ENCODE data around the gene KRTAP5-2. TPM values are rescaled to one million over a fixed set of nuclear protein-coding genes. Genes with fewer than 3 reads are reported as not detected.
"Not testable (repeated sequence)": the region's sequence is repeated elsewhere in the genome, so short reads cannot be mapped to it uniquely, and the experiment has no call there.

KRTAP5-2 gene
- under 1 TPM in 1 of 12 donors, not detected in 11; 0.23 TPM for polyA plus RNA-seq (ENCODE audit: insufficient read length in 12 of 12)
- long read RNA-seq, donor 1, partial matches to known transcripts, result 0 of 1 reads
- long read RNA-seq, donor 1, other reads (novel, unspliced or antisense), result 0 of 1 reads
- long read RNA-seq, donor 2, partial matches to known transcripts, result 0 of 1 reads
- long read RNA-seq, donor 2, other reads (novel, unspliced or antisense), result 0 of 1 reads
- long read RNA-seq, donor 3, result 0 reads
- long read RNA-seq, donor 4, result 0 reads
- long read RNA-seq, donor 5, result 0 reads
- long read RNA-seq, donor 6, partial matches to known transcripts, result 0 of 1 reads
- long read RNA-seq, donor 6, other reads (novel, unspliced or antisense), result 0 of 1 reads
- long read RNA-seq, donor 7, result 0 reads
- long read RNA-seq, donor 8, result 0 reads
- long read RNA-seq, donor 9, result 0 reads
- long read RNA-seq, donor 10, result 0 reads
- long read RNA-seq, donor 11, result 0 reads

- no peak for DNase-seq
These were observed at the start of gene KRTAP5-2 for GRCh38 chr11:1597994-1598380. Gene KRTAP5-2, minus strand, starts transcription at chr11:1598294. Its CDS starts 44 bp downstream, at chr11:1598250.

- DNase-seq, result not testable (repeated sequence)
These were observed 48.4 kb upstream of the KRTAP5-2 start for GRCh38 chr11:1646540-1646939.

GRCh38 chr11:1645357-1645821 is 47.3 kb upstream of the KRTAP5-2 start:
- no peak for DNase-seq

- DNase-seq, result no peak
These were observed 46.7 kb upstream of the KRTAP5-2 start for GRCh38 chr11:1644601-1645356.

GRCh38 chr11:1643146-1643690 is 45.1 kb upstream of the KRTAP5-2 start:
- DNase-seq, result no peak

- no peak for DNase-seq
These were observed 44.4 kb upstream of the KRTAP5-2 start for GRCh38 chr11:1642288-1643145.

GRCh38 chr11:1641096-1641495 is 43.0 kb upstream of the KRTAP5-2 start:
- no peak for DNase-seq

GRCh38 chr11:1640076-1640946 is 42.2 kb upstream of the KRTAP5-2 start:
- no peak for DNase-seq

- no peak for DNase-seq
These were observed 41.6 kb upstream of the KRTAP5-2 start for GRCh38 chr11:1639666-1640065.

GRCh38 chr11:1639102-1639620 is 41.1 kb upstream of the KRTAP5-2 start:
- no peak for DNase-seq

- DNase-seq, result no peak
These were observed 40.2 kb upstream of the KRTAP5-2 start for GRCh38 chr11:1638344-1638743.

- no peak for DNase-seq
These were observed 39.5 kb upstream of the KRTAP5-2 start for GRCh38 chr11:1637628-1638027.

- no peak for DNase-seq
These were observed 38.3 kb upstream of the KRTAP5-2 start for GRCh38 chr11:1636291-1636950.

GRCh38 chr11:1633864-1634263 is 35.8 kb upstream of the KRTAP5-2 start:
- DNase-seq, result no peak

- no peak for DNase-seq
These were observed 34.1 kb upstream of the KRTAP5-2 start for GRCh38 chr11:1632053-1632714.

GRCh38 chr11:1631066-1631568 is 33.0 kb upstream of the KRTAP5-2 start:
- no peak for DNase-seq

GRCh38 chr11:1630271-1630670 is 32.2 kb upstream of the KRTAP5-2 start:
- no peak for DNase-seq

- no peak for DNase-seq
These were observed 31.5 kb upstream of the KRTAP5-2 start, which contains the start of gene KRTAP5-5 for GRCh38 chr11:1629326-1630185. Gene KRTAP5-5, plus strand, starts transcription at chr11:1629775. Its CDS starts 66 bp downstream, at chr11:1629841.

Data from muscle of arm (tissue), 14 donors.